HepG2 (cell line): Measurements from ENCODE around the gene RPAP2. TPM values are rescaled to one million over a fixed set of nuclear protein-coding genes. Genes with fewer than 3 reads are reported as not detected.

Experiments used
- KDM5B ChIP-seq: sonication (generic); formaldehyde crosslinking; IDR thresholded peaks from 2 replicates; pipeline ENCODE4 v1.4.0; 2020; ENCODE audit warnings: missing genetic modification reagents, mild to moderate bottlenecking, borderline replicate concordance
- MTA1 ChIP-seq: sonication (generic); formaldehyde crosslinking; IDR thresholded peaks from 2 replicates; pipeline ENCODE4 v1.4.0; 2020; ENCODE audit warnings: missing genetic modification reagents, mild to moderate bottlenecking, borderline replicate concordance
- SNAI1 ChIP-seq: sonication (generic); formaldehyde crosslinking; IDR thresholded peaks from 2 replicates; pipeline ENCODE4 v1.5.0; 2020; ENCODE audit warnings: mild to moderate bottlenecking, missing genetic modification reagents, borderline replicate concordance
- ZFX ChIP-seq: sonication (generic); formaldehyde crosslinking; IDR thresholded peaks from 2 replicates; pipeline ENCODE4 v1.4.0; 2020; ENCODE audit warnings: mild to moderate bottlenecking, low read depth, missing genetic modification reagents, moderate library complexity
- ZNF20 ChIP-seq: sonication (generic); formaldehyde crosslinking; IDR thresholded peaks from 2 replicates; pipeline ENCODE4 v1.4.0; 2020; ENCODE audit warnings: mild to moderate bottlenecking, moderate library complexity, missing genetic modification reagents
- polyA plus RNA-seq, 8 experiments: library from polyadenylated mRNA; depleted of rRNA in 3 of 8; stranded (reverse) in 7 of 8; unstranded in 1 of 8; fragments of >200 nt; fragmentation: Illumina TruSeq in 4 of 8; extraction: Trizol in 4 of 8; gene quantifications; 2 replicates each; pipeline versions ENCODE4 v1.2.1 to v1.2.3, GENCODE V29; 2011 to 2016; ENCODE audit warnings: low read depth in 4 of 8, missing spikeins in 1 of 8, mixed read lengths in 1 of 8; ENCODE audit not compliant: insufficient read depth in 1 of 8
- total RNA-seq, 5 experiments: library from RNA; depleted of rRNA; stranded (reverse); fragments of >200 nt; fragmentation: Illumina TruSeq; extraction: Trizol; gene quantifications; 2 replicates each; pipeline ENCODE4 v1.2.3, GENCODE V29; 2016; ENCODE audit warnings: low read depth in 1 of 5
- TF ChIP-seq, protein P1 (sequence below): sonication (generic); formaldehyde crosslinking; IDR thresholded peaks from 2 replicates; pipeline ENCODE4 v1.8.0; 2022; ENCODE audit warnings: mild to moderate bottlenecking, missing genetic modification reagents, borderline replicate concordance
- TF ChIP-seq, protein P2 (sequence below): sonication (generic); formaldehyde crosslinking; IDR thresholded peaks from 2 replicates; pipeline ENCODE4 v1.4.0; 2020; ENCODE audit warnings: missing genetic modification reagents, mild to moderate bottlenecking, borderline replicate concordance
- TF ChIP-seq, protein P3 (sequence below): sonication (generic); formaldehyde crosslinking; IDR thresholded peaks from 2 replicates; pipeline ENCODE4 v1.4.0; 2020; ENCODE audit warnings: missing genetic modification reagents, borderline replicate concordance
- TF ChIP-seq, protein P4 (sequence below), 2 experiments: fragments of 450-650 bp in 1 of 2; sonication (generic) in 1 of 2; formaldehyde crosslinking; IDR thresholded peaks; 2 replicates each; pipeline versions ENCODE4 v1.5.0 to v1.8.0; 2020 to 2022; ENCODE audit warnings: mild to moderate bottlenecking in 1 of 2, missing genetic modification reagents in 1 of 2
- TF ChIP-seq, protein P5 (sequence below): sonication (generic); formaldehyde crosslinking; IDR thresholded peaks from 2 replicates; pipeline ENCODE4 v1.4.0; 2020; ENCODE audit warnings: missing genetic modification reagents, low read depth, mild to moderate bottlenecking, borderline replicate concordance
- TF ChIP-seq, protein P6 (sequence below): sonication (generic); formaldehyde crosslinking; IDR thresholded peaks from 2 replicates; pipeline ENCODE4 v1.8.0; 2022; ENCODE audit warnings: missing genetic modification reagents, low read depth, mild to moderate bottlenecking, borderline replicate concordance
- TF ChIP-seq, protein P7 (sequence below): conservative IDR thresholded peaks from 2 replicates; pipeline ENCODE4 v1.6.1; 2018; ENCODE audit warnings: missing genetic modification reagents

RPAP2 gene
- total and polyA plus RNA-seq, 2 of the 13 experiments (the other 11 are each of a cell fraction or from before 2014, with no cell fraction given): 10.0 to 34.8 TPM

DNA sequence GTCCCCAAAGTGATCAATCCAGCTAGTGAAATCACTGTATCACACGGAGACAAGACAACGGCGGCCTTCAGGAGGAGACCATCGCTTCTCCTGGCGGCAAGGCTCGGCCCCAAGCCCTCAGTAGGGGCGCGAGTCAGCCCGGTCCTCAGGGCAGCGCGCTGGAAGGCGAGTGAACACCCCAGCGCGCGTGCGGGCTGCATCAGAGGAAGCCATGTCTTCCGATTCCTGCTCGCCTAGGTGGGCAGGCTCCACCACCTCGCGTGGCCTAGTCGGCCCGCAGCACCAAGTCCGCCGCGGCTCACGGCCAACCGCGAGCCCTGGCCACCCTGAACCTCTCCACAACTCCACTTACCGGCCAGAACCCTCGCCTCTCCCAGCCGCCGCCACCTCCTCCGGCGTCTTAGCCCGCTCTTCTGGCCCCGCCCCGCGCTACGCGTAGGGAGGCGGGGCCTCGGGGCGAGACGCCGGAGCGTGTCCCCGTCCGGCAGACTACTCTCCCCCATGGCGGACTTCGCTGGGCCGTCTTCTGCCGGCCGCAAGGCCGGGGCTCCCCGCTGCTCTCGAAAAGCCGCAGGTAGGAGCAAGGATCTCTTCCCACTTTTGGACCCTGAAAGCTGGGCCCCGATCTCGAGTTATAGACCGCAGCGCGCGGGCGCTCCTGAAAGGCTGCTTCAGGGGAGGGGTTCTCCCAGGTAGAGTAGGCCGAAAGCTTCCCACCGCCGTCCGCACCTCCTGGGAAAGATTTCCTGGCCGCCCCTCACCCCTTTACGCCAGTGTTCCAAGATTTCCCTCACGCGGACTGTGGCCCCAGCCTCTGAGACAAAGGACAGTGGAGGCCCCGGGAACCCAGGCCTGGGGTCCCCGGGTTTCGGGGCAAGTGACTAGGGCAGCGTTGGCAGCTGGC lies at the start of gene RPAP2, which contains the start of gene GLMN (continued):
- TF ChIP-seq, protein P1, sequence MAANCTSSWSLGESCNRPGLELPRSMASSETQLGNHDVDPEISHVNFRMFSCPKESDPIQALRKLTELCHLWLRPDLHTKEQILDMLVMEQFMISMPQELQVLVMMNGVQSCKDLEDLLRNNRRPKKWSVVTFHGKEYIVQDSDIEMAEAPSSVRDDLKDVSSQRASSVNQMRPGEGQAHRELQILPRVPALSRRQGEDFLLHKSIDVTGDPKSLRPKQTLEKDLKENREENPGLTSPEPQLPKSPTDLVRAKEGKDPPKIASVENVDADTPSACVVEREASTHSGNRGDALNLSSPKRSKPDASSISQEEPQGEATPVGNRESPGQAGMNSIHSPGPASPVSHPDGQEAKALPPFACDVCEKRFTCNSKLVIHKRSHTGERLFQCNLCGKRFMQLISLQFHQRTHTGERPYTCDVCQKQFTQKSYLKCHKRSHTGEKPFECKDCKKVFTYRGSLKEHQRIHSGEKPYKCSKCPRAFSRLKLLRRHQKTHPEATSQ (CRISPR knock-in tag): no peak; the same call in 1 of the 2 replicates
- TF ChIP-seq, protein P2, sequence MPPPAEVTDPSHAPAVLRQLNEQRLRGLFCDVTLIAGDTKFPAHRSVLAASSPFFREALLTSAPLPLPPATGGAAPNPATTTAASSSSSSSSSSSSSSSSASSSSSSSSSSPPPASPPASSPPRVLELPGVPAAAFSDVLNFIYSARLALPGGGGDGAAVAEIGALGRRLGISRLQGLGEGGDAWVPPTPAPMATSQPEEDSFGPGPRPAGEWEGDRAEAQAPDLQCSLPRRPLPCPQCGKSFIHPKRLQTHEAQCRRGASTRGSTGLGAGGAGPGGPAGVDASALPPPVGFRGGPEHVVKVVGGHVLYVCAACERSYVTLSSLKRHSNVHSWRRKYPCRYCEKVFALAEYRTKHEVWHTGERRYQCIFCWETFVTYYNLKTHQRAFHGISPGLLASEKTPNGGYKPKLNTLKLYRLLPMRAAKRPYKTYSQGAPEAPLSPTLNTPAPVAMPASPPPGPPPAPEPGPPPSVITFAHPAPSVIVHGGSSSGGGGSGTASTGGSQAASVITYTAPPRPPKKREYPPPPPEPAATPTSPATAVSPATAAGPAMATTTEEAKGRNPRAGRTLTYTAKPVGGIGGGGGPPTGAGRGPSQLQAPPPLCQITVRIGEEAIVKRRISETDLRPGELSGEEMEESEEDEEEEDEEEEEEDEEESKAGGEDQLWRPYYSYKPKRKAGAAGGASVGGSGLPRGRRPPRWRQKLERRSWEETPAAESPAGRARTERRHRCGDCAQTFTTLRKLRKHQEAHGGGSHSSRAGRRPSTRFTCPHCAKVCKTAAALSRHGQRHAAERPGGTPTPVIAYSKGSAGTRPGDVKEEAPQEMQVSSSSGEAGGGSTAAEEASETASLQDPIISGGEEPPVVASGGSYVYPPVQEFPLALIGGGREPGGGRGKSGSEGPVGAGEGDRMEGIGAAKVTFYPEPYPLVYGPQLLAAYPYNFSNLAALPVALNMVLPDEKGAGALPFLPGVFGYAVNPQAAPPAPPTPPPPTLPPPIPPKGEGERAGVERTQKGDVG: no peak
- TF ChIP-seq ZFX (peak; percentile 93), SNAI1 (CRISPR knock-in tag) (peak; percentile 73), KDM5B (CRISPR knock-in tag) (peak; percentile 93; the same call in 1 of the 2 replicates), ZNF20 (peak; percentile 86; the same call in 1 of the 2 replicates), MTA1 (CRISPR knock-in tag) (peak; percentile 78; the same call in 1 of the 2 replicates)
- TF ChIP-seq, protein P3, sequence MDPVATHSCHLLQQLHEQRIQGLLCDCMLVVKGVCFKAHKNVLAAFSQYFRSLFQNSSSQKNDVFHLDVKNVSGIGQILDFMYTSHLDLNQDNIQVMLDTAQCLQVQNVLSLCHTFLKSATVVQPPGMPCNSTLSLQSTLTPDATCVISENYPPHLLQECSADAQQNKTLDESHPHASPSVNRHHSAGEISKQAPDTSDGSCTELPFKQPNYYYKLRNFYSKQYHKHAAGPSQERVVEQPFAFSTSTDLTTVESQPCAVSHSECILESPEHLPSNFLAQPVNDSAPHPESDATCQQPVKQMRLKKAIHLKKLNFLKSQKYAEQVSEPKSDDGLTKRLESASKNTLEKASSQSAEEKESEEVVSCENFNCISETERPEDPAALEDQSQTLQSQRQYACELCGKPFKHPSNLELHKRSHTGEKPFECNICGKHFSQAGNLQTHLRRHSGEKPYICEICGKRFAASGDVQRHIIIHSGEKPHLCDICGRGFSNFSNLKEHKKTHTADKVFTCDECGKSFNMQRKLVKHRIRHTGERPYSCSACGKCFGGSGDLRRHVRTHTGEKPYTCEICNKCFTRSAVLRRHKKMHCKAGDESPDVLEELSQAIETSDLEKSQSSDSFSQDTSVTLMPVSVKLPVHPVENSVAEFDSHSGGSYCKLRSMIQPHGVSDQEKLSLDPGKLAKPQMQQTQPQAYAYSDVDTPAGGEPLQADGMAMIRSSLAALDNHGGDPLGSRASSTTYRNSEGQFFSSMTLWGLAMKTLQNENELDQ (CRISPR knock-in tag): no peak
- TF ChIP-seq, protein P4, sequence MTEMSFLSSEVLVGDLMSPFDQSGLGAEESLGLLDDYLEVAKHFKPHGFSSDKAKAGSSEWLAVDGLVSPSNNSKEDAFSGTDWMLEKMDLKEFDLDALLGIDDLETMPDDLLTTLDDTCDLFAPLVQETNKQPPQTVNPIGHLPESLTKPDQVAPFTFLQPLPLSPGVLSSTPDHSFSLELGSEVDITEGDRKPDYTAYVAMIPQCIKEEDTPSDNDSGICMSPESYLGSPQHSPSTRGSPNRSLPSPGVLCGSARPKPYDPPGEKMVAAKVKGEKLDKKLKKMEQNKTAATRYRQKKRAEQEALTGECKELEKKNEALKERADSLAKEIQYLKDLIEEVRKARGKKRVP (CRISPR knock-in tag; IDR thresholded peaks at IDR 0.05): peak in 1 of 2 experiments; percentile 42; a peak in 1 of 4 replicates
- TF ChIP-seq, protein P5, sequence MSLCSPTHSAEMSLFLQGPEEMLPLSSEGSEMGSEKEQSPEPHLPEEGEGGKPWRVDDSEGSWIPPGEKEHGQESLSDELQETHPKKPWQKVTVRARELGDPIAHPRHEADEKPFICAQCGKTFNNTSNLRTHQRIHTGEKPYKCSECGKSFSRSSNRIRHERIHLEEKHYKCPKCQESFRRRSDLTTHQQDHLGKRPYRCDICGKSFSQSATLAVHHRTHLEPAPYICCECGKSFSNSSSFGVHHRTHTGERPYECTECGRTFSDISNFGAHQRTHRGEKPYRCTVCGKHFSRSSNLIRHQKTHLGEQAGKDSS (CRISPR knock-in tag): peak; percentile 79; the same call in 1 of the 2 replicates
- TF ChIP-seq, protein P6, sequence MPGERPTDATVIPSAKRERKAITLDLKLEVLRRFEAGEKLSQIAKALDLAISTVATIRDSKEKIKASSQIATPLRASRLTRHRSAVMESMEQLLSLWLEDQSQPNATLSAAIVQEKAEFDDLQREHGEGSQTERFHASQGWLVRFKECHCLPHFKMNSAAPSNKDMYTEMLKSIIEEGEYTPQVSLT: no peak
- TF ChIP-seq, protein P7, sequence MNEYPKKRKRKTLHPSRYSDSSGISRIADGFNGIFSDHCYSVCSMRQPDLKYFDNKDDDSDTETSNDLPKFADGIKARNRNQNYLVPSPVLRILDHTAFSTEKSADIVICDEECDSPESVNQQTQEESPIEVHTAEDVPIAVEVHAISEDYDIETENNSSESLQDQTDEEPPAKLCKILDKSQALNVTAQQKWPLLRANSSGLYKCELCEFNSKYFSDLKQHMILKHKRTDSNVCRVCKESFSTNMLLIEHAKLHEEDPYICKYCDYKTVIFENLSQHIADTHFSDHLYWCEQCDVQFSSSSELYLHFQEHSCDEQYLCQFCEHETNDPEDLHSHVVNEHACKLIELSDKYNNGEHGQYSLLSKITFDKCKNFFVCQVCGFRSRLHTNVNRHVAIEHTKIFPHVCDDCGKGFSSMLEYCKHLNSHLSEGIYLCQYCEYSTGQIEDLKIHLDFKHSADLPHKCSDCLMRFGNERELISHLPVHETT (CRISPR knock-in tag): 0 out of 2 replicates have a peak, but pooled peaks have one; percentile 18
